Sigmoid colon (tissue), 7 donors: Measurements from ENCODE around the gene CIART. TPM values are rescaled to one million over a fixed set of nuclear protein-coding genes. Genes with fewer than 3 reads are reported as not detected.

Experiments used
- DNase-seq: peaks from one replicate; pipeline ENCODE4 v3.0.0-alpha.2; 2019
- H3K27ac ChIP-seq, 4 donors: fragments of 200-600 bp; sonication (generic); one replicate each; pipeline ENCODE4 v1.5.1; 2016 to 2019; ENCODE audit warnings: mild to moderate bottlenecking in 1 of 4
- H3K27me3 ChIP-seq, 3 donors: fragments of 200-600 bp; sonication (generic); one replicate each; pipeline ENCODE4 v1.5.1; 2019; ENCODE audit warnings: mild to moderate bottlenecking in 1 of 3
- H3K36me3 ChIP-seq, 4 donors: fragments of 200-600 bp; sonication (generic); one replicate each; pipeline ENCODE4 v1.5.1; 2016 to 2019
- H3K4me1 ChIP-seq, 4 donors: fragments of 200-600 bp; sonication (generic); one replicate each; pipeline ENCODE4 v1.5.1; 2017 to 2019
- H3K4me3 ChIP-seq, 4 donors: fragments of 200-600 bp; sonication (generic); one replicate each; pipeline ENCODE4 v1.5.1; 2017 to 2019; ENCODE audit warnings: mild to moderate bottlenecking in 2 of 4, moderate library complexity in 1 of 4
- H3K9me3 ChIP-seq, 4 donors: fragments of 200-600 bp in 3 of 4; sonication (generic) in 3 of 4; one replicate each; pipeline versions ENCODE4 v1.5.1 to v1.6.1; 2013 to 2019
- CTCF ChIP-seq, 4 experiments: fragments of 450-650 bp in 3 of 4; fragments of 200-600 bp in 1 of 4; IDR thresholded peaks; one replicate each; pipeline ENCODE4 v1.5.1; 2016 to 2019; ENCODE audit warnings: antibody characterized with exemption in 4 of 4, mild to moderate bottlenecking in 3 of 4, moderate library complexity in 2 of 4
- EP300 ChIP-seq, 4 donors: sonication (generic); formaldehyde crosslinking; IDR thresholded peaks; one replicate each; pipeline ENCODE4 v1.6.1; 2017; ENCODE audit warnings: antibody characterized with exemption in 4 of 4
- POLR2A ChIP-seq, 2 donors: fragments of 450-650 bp; IDR thresholded peaks; one replicate each; pipeline ENCODE4 v1.6.1; 2016; ENCODE audit warnings: antibody characterized with exemption in 2 of 2, mild to moderate bottlenecking in 2 of 2, moderate library complexity in 2 of 2
- POLR2AphosphoS5 ChIP-seq, 4 donors: sonication (generic); formaldehyde crosslinking; IDR thresholded peaks; one replicate each; pipeline ENCODE4 v1.6.1; 2017; ENCODE audit warnings: antibody characterized with exemption in 4 of 4
- WGBS, 2 donors: extraction: QIAGEN DNeasy Blood & Tissue Kit; methylation state at CpG; one replicate each; pipeline ENCODE4 v1.1.7; 2013; 5-methylcytosine and 5-hydroxymethylcytosine counted together
- intact Hi-C: fragments of 100-400 bp; cut with DNase I; formaldehyde crosslinking; loops from one replicate; pipeline ENCODE4 v1.15.1; 2023
- polyA plus RNA-seq, 3 donors: library from polyadenylated mRNA; stranded (reverse); fragments of 200-250 nt; gene quantifications; one replicate each; pipeline ENCODE4 v1.2.3, GENCODE V29; 2013
- total RNA-seq, 4 donors: library from RNA; depleted of rRNA; stranded (reverse); fragments of >200 nt; gene quantifications; one replicate each; pipeline ENCODE4 v1.1.0, GENCODE V29; 2016
- donor health status: healthy with polysubstance abuse.
- donor health status: Bipolar disorder and iron deficiency.
- donor health status: healthy.

The CIART gene
- total and polyA plus RNA-seq, 7 donors = 2.5 to 15.3 (median 11.9) TPM; not detected in 1

- H3K9me3 ChIP-seq = no peaks in the 10 kb centered on the region
These were observed 13.5 kb upstream of the CIART start, which contains the start of gene APH1A for GRCh38 chr1:150268705-150269403. Gene APH1A, minus strand, starts transcription at chr1:150269016. Its CDS starts 206 bp downstream, at chr1:150268810.

GRCh38 chr1:150269451-150269850, 12.9 kb upstream of the CIART start:
- WGBS, 2 donors = 24 to 25% methylated on average over 10 of the region's 10 CpGs
- TF ChIP-seq POLR2A (IDR thresholded peaks at IDR 0.05) (no peak), EP300 (IDR thresholded peaks at IDR 0.05) (no peak)
- no peaks in the 10 kb centered on the region for H3K27me3 ChIP-seq
- peak overlapping the region; percentile 93 to 98 (median 96) for H3K27ac ChIP-seq
- intact Hi-C loops = loop anchor here (5.0 kb wide), 1 partner anchor 57 kb away; no protein-coding TSS in a partner anchor
- peak; percentile 30 for DNase-seq
- peaks cover 9 to 30% (median 26%) of the 10 kb centered on the region in 4 donors for H3K36me3 ChIP-seq
- H3K4me3 ChIP-seq = peak overlapping the region; percentile 81 to 97 (median 87)
- H3K4me1 ChIP-seq = peaks cover 0 to 38% (median 24%) of the 10 kb centered on the region in 4 donors
- H3K9me3 ChIP-seq = no peaks in the 10 kb centered on the region

More at GRCh38 chr1:150268705-150269403, 13.5 kb upstream of the CIART start, which contains the start of gene APH1A:
- intact Hi-C loops = loop anchor here (5.0 kb wide), 1 partner anchor 57 kb away; no protein-coding TSS in a partner anchor
- TF ChIP-seq EP300 (IDR thresholded peaks at IDR 0.05) = peak in 3 of 4 donors; percentile 16 to 44 (median 22)
- peak; percentile 72 to 93 (median 87) for TF ChIP-seq POLR2AphosphoS5 (IDR thresholded peaks at IDR 0.05)
- TF ChIP-seq CTCF (IDR thresholded peaks at IDR 0.05) = no peak
- TF ChIP-seq POLR2A (IDR thresholded peaks at IDR 0.05) = peak; percentile 28 to 47
- Histone ChIP-seq H3K27ac (peak within 1 kb of the TSS; percentile 93 to 98 (median 96)), H3K36me3 (peaks cover 9 to 33% (median 30%) of the 10 kb centered on the region in 4 donors), H3K4me3 (peak within 1 kb of the TSS; percentile 81 to 97 (median 87)), H3K27me3 (no peaks in the 10 kb centered on the region), H3K4me1 (peaks cover 0 to 35% (median 24%) of the 10 kb centered on the region in 4 donors)
- 0 to 1% methylated on average over 49 of the region's 49 CpGs for WGBS, 2 donors
- DNase-seq = peak; percentile 99

- intact Hi-C loops = no loop called here
- no peak for TF ChIP-seq EP300 (IDR thresholded peaks at IDR 0.05)
- TF ChIP-seq CTCF (IDR thresholded peaks at IDR 0.05) = no peak
- TF ChIP-seq POLR2A (IDR thresholded peaks at IDR 0.05) = no peak
- TF ChIP-seq POLR2AphosphoS5 (IDR thresholded peaks at IDR 0.05) = no peak
- peaks cover 0 to 38% (median 24%) of the 10 kb centered on the region in 4 donors for H3K4me1 ChIP-seq
These were observed 10.9 kb upstream of the CIART start for GRCh38 chr1:150271291-150271959.

GRCh38 chr1:150273311-150273710, 9.0 kb upstream of the CIART start:
- 76 to 90% methylated on average over 1 of the region's 1 CpG for WGBS, 2 donors
- intact Hi-C loops = no loop called here
- H3K27me3 ChIP-seq = no peaks in the 10 kb centered on the region
- H3K36me3 ChIP-seq = no peaks in the 10 kb centered on the region
- TF ChIP-seq POLR2A (IDR thresholded peaks at IDR 0.05) = no peak
- no peak for TF ChIP-seq EP300 (IDR thresholded peaks at IDR 0.05)
- no peak for TF ChIP-seq POLR2AphosphoS5 (IDR thresholded peaks at IDR 0.05)
- no peak for TF ChIP-seq CTCF (IDR thresholded peaks at IDR 0.05)
- peak overlapping the region in 3 of 4 donors; percentile 22 to 32 (median 25) for H3K4me3 ChIP-seq
- H3K9me3 ChIP-seq = no peaks in the 10 kb centered on the region
- DNase-seq = no peak
- H3K27ac ChIP-seq = peak overlapping the region; percentile 66 to 74 (median 69)
- peaks cover 0 to 22% (median 10%) of the 10 kb centered on the region in 4 donors for H3K4me1 ChIP-seq

More at GRCh38 chr1:150271291-150271959, 10.9 kb upstream of the CIART start:
- Histone ChIP-seq H3K27ac (peak overlapping the region in 3 of 4 donors; percentile 66 to 71 (median 67)), H3K27me3 (no peaks in the 10 kb centered on the region), H3K4me3 (no peak overlapping the region), H3K36me3 (peaks cover 0 to 10% (median 6%) of the 10 kb centered on the region in 4 donors), H3K9me3 (no peaks in the 10 kb centered on the region)
- 91 to 98% methylated on average over 7 of the region's 7 CpGs for WGBS, 2 donors
- DNase-seq = peak; percentile 10
